Adrenal gland (tissue), 5 donors: ENCODE data around the gene CARD16.

Experiments used
- POLR2A ChIP-seq, 2 donors: fragments of 450-650 bp; IDR thresholded peaks; one replicate each; pipeline ENCODE4 v1.6.1; 2017; ENCODE audit warnings: antibody characterized with exemption in 2 of 2, mild to moderate bottlenecking in 2 of 2, moderate library complexity in 1 of 2
- TF ChIP-seq, protein P1 (sequence below), 6 experiments: fragments of 450-650 bp in 4 of 6; fragments of 200-600 bp in 2 of 6; sonication (generic) in 1 of 6; IDR thresholded peaks; 1 replicate in 5 of 6; 2 replicates in 1 of 6; pipeline versions ENCODE4 v1.5.1 to v1.8.0; 2016 to 2021; ENCODE audit warnings: antibody characterized with exemption in 6 of 6, mild to moderate bottlenecking in 2 of 6, moderate library complexity in 1 of 6
- donor health status: DM: no; HTN: no; CAD: no.

DNA sequence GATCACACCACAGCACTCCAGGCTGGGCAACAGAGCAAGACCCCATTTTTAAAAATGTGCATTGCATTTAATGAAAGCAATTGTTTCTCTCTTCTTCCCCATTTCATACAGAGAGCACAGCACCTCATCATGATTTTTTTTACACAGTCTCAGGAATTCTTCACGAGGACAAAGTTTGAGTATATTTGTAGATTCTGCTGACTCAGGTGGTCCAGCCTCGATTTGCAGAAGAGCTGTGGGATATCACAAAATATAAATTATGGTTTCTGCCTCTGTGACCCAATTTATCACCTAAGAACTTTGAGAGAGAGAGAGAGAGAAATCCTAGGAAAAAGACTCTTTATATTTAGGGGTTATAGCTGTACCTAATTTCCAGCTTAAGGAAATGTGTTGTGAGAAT, 42.0 kb downstream of the CARD16 start:
- TF ChIP-seq, protein P1, sequence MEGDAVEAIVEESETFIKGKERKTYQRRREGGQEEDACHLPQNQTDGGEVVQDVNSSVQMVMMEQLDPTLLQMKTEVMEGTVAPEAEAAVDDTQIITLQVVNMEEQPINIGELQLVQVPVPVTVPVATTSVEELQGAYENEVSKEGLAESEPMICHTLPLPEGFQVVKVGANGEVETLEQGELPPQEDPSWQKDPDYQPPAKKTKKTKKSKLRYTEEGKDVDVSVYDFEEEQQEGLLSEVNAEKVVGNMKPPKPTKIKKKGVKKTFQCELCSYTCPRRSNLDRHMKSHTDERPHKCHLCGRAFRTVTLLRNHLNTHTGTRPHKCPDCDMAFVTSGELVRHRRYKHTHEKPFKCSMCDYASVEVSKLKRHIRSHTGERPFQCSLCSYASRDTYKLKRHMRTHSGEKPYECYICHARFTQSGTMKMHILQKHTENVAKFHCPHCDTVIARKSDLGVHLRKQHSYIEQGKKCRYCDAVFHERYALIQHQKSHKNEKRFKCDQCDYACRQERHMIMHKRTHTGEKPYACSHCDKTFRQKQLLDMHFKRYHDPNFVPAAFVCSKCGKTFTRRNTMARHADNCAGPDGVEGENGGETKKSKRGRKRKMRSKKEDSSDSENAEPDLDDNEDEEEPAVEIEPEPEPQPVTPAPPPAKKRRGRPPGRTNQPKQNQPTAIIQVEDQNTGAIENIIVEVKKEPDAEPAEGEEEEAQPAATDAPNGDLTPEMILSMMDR (IDR thresholded peaks at IDR 0.05) = no peak
- TF ChIP-seq POLR2A (IDR thresholded peaks at IDR 0.05) = no peak
